Neutrophil (primary cell): Measurements from ENCODE around the gene RAPGEF1.

ENCODE experiments used
- H3K27ac ChIP-seq: fragments of 200-600 bp; sonication (generic); 2 replicates; pipeline ENCODE4 v1.5.1; 2016; ENCODE audit warnings: mild to moderate bottlenecking, moderate library complexity
- H3K27me3 ChIP-seq: fragments of 200-600 bp; sonication (generic); 2 replicates; pipeline ENCODE4 v1.6.0; 2016; ENCODE audit warnings: mild to moderate bottlenecking
- H3K36me3 ChIP-seq: fragments of 200-600 bp; sonication (generic); 2 replicates; pipeline ENCODE4 v1.5.1; 2017
- H3K4me1 ChIP-seq, 2 experiments: fragments of 200-600 bp in 1 of 2; sonication (generic) in 1 of 2; 1 replicate in 1 of 2; 2 replicates in 1 of 2; pipeline versions ENCODE4 v1.5.1 to v1.6.1; 2013 to 2016; ENCODE audit warnings: low read depth in 1 of 2, low read length in 1 of 2, mild to moderate bottlenecking in 1 of 2, moderate library complexity in 1 of 2; ENCODE audit not compliant: control insufficient read depth in 1 of 2, insufficient read depth in 1 of 2
- H3K4me3 ChIP-seq, 2 experiments: fragments of 200-600 bp in 1 of 2; sonication (generic) in 1 of 2; 1 replicate in 1 of 2; 2 replicates in 1 of 2; pipeline ENCODE4 v1.5.1; 2013 to 2016; ENCODE audit warnings: low read depth in 1 of 2, low read length in 1 of 2, mild to moderate bottlenecking in 1 of 2, moderate library complexity in 1 of 2
- H3K9me3 ChIP-seq: fragments of 200-600 bp; sonication (generic); 2 replicates; pipeline ENCODE4 v1.5.1; 2016
- CTCF ChIP-seq: fragments of 200-600 bp; sonication (generic); IDR thresholded peaks from 2 replicates; pipeline ENCODE4 v1.5.1; 2016; ENCODE audit warnings: antibody characterized with exemption

Gene RAPGEF1

GRCh38 chr9:131528886-131529505 is 210.9 kb downstream of the RAPGEF1 start:
- no peak for TF ChIP-seq CTCF
- Histone ChIP-seq H3K36me3 (peaks cover 60% of the 10 kb centered on the region), H3K9me3 (no peaks in the 10 kb centered on the region), H3K27ac (no peak overlapping the region), H3K27me3 (no peaks in the 10 kb centered on the region), H3K4me3 (no peak overlapping the region), H3K4me1 (peaks cover 11 to 15% of the 10 kb centered on the region in 2 experiments)

GRCh38 chr9:131528186-131528585 is 211.7 kb downstream of the RAPGEF1 start:
- Histone ChIP-seq H3K9me3 (no peaks in the 10 kb centered on the region), H3K27me3 (no peaks in the 10 kb centered on the region), H3K36me3 (peaks cover 69% of the 10 kb centered on the region), H3K4me3 (no peak overlapping the region), H3K27ac (no peak overlapping the region), H3K4me1 (peaks cover 11 to 15% of the 10 kb centered on the region in 2 experiments)
- TF ChIP-seq CTCF = no peak
